Activated CD8-positive, alpha-beta T cell treated with anti-CD3 and anti-CD28 coated beads for 36 hours (primary cell): ENCODE data around the gene CORO7. TPM values are rescaled to one million over a fixed set of nuclear protein-coding genes. Genes with fewer than 3 reads are reported as not detected.
A peak's percentile ranks its signal among the peaks of the same experiment; 100 is the strongest.

Experiments used
- ATAC-seq: fragments of 200-7000 bp; cut with Tn5 transposase; one replicate; pipeline ENCODE4 v1.10.0; 2021; ENCODE audit warnings: mild to moderate bottlenecking, moderate library complexity
- CTCF ChIA-PET: fragments of 350-600 bp; sonication (Branson Sonifier 250); formaldehyde crosslinking; loops from one replicate; lab custom pipeline; 2021; ENCODE audit warnings: antibody characterized with exemption; lab: Charles Lee
- POLR2A ChIA-PET: fragments of 350-600 bp; sonication (Branson Sonifier 250); formaldehyde crosslinking; loops from one replicate; lab custom pipeline; 2021; ENCODE audit warnings: antibody characterized with exemption; lab: Charles Lee
- DNase-seq: peaks from one replicate; pipeline ENCODE4 v3.0.0-alpha.2; 2020
- H3K27ac Mint-ChIP-seq: one replicate; pipeline ENCODE4 v1.8.0; 2021; ENCODE audit warnings: mild to moderate bottlenecking, mixed read lengths
- H3K27me3 Mint-ChIP-seq: one replicate; pipeline ENCODE4 v1.8.0; 2021; ENCODE audit warnings: mixed read lengths
- H3K36me3 Mint-ChIP-seq: one replicate; pipeline ENCODE4 v1.8.0; 2021; ENCODE audit warnings: low read depth, mixed read lengths
- H3K4me1 Mint-ChIP-seq: one replicate; pipeline ENCODE4 v1.8.0; 2021; ENCODE audit warnings: low read depth, mixed read lengths
- H3K4me3 Mint-ChIP-seq: one replicate; pipeline ENCODE4 v1.8.0; 2021; ENCODE audit warnings: mild to moderate bottlenecking, moderate library complexity, mixed read lengths
- H3K9me3 Mint-ChIP-seq: one replicate; pipeline ENCODE4 v1.8.0; 2021; ENCODE audit warnings: mixed read lengths
- intact Hi-C: fragments of 100-400 bp; cut with micrococcal nuclease; formaldehyde crosslinking; loops from one replicate; pipeline ENCODE4 v1.10.0; 2022
- total RNA-seq, 2 experiments: library from RNA; stranded (reverse); gene quantifications; one replicate each; pipeline ENCODE4 v1.2.3, GENCODE V29; 2021
- TF ChIP-seq, protein P1 (sequence below): fragments of 200-600 bp; IDR thresholded peaks from one replicate; pipeline ENCODE4 v1.8.0; 2022; ENCODE audit warnings: antibody characterized with exemption, mild to moderate bottlenecking

Gene CORO7
- total RNA-seq: 10 to 100 TPM; 73.3 to 76.6 TPM

- ChIA-PET POLR2A (interaction anchor here (0.9 to 3.6 kb wide), 11 partner anchors 9 to 162 kb away, joined by 3 to 16 read pairs (median 4); partner anchors contain the start of genes DNAJA3, HMOX2 and TFAP4), CTCF (interaction anchor here (0.6 to 9.9 kb wide), 5 partner anchors 14 to 207 kb away, joined by 3 to 87 read pairs (median 4); no protein-coding TSS in a partner anchor)
- Mint-ChIP-seq H3K27me3 (no peaks in the 10 kb centered on the region), H3K27ac (peak within 1 kb of the TSS; percentile 90), H3K36me3 (peaks cover 10% of the 10 kb centered on the region), H3K9me3 (no peaks in the 10 kb centered on the region), H3K4me1 (peaks cover 31% of the 10 kb centered on the region), H3K4me3 (peak within 1 kb of the TSS; percentile 84)
- intact Hi-C loops: loop anchor here (10.0 kb wide), 1 partner anchor 62 kb away; the partner anchor contains the start of gene PAM16
- ATAC-seq (peak; percentile 77), DNase-seq (peak; percentile 97)
- TF ChIP-seq, protein P1, sequence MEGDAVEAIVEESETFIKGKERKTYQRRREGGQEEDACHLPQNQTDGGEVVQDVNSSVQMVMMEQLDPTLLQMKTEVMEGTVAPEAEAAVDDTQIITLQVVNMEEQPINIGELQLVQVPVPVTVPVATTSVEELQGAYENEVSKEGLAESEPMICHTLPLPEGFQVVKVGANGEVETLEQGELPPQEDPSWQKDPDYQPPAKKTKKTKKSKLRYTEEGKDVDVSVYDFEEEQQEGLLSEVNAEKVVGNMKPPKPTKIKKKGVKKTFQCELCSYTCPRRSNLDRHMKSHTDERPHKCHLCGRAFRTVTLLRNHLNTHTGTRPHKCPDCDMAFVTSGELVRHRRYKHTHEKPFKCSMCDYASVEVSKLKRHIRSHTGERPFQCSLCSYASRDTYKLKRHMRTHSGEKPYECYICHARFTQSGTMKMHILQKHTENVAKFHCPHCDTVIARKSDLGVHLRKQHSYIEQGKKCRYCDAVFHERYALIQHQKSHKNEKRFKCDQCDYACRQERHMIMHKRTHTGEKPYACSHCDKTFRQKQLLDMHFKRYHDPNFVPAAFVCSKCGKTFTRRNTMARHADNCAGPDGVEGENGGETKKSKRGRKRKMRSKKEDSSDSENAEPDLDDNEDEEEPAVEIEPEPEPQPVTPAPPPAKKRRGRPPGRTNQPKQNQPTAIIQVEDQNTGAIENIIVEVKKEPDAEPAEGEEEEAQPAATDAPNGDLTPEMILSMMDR: no peak
These were observed at the start of gene CORO7 for GRCh38 chr16:4416200-4417032. Gene CORO7, minus strand, starts transcription at chr16:4416596. Its CDS starts 78 bp downstream, at chr16:4416518.

- Mint-ChIP-seq H3K9me3 (no peaks in the 10 kb centered on the region), H3K4me3 (no peak overlapping the region), H3K27ac (no peak overlapping the region), H3K27me3 (no peaks in the 10 kb centered on the region), H3K4me1 (peaks cover 22% of the 10 kb centered on the region), H3K36me3 (peaks cover 40% of the 10 kb centered on the region)
- TF ChIP-seq, protein P1: no peak
- intact Hi-C loops: no loop called here
- CTCF ChIA-PET: no interaction called here
- POLR2A ChIA-PET: interaction anchor here (0.5 to 0.7 kb wide), 2 partner anchors 16 to 41 kb away, joined by 3 to 4 read pairs; no protein-coding TSS in a partner anchor
- DNase-seq: no peak
- ATAC-seq: no peak
These were observed 47.2 kb upstream of the CORO7 start for GRCh38 chr16:4463522-4464163.

GRCh38 chr16:4461250-4462085 lies 45.1 kb upstream of the CORO7 start:
- no peaks in the 10 kb centered on the region for H3K9me3 Mint-ChIP-seq
- intact Hi-C loops: no loop called here
- peaks cover 16% of the 10 kb centered on the region for H3K4me1 Mint-ChIP-seq
- DNase-seq (peak; percentile 9), ATAC-seq (no peak)
- H3K27ac Mint-ChIP-seq: no peak overlapping the region
- CTCF ChIA-PET: no interaction called here
- no peak overlapping the region for H3K4me3 Mint-ChIP-seq
- H3K36me3 Mint-ChIP-seq: peaks cover 37% of the 10 kb centered on the region
- POLR2A ChIA-PET: interaction anchor here (0.9 to 1.7 kb wide), 3 partner anchors 10 to 33 kb away, joined by 3 to 4 read pairs (median 3); no protein-coding TSS in a partner anchor
- TF ChIP-seq, protein P1: no peak
- H3K27me3 Mint-ChIP-seq: no peaks in the 10 kb centered on the region

DNA sequence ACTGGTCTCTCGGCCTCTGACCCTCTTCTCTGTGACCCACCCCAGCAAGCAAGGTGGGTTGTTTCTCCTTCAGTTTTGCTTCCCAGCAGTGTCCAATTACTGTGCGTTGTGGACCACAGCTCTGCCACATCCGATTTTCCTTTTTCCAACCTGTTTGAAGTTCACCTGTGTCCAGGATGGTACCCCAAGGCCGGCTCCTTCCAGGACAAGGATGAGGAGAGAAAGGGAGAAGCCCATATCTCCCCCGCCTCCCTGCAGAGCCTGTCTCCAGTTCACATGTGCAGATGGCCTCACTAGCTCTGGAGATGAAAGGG lies 44.5 kb upstream of the CORO7 start:
- Mint-ChIP-seq H3K9me3 (no peaks in the 10 kb centered on the region), H3K36me3 (peaks cover 34% of the 10 kb centered on the region), H3K27ac (peak overlapping the region; percentile 38), H3K27me3 (no peaks in the 10 kb centered on the region), H3K4me1 (peaks cover 11% of the 10 kb centered on the region), H3K4me3 (no peak overlapping the region)
- ChIA-PET POLR2A (interaction anchor here (0.9 to 1.7 kb wide), 3 partner anchors 10 to 33 kb away, joined by 3 to 4 read pairs (median 3); no protein-coding TSS in a partner anchor), CTCF (interaction anchor here (0.6 kb wide), 1 partner anchor 172 kb away, joined by 4 read pairs; no protein-coding TSS in a partner anchor)
- intact Hi-C loops: no loop called here
- ATAC-seq: no peak
- TF ChIP-seq, protein P1: no peak
- no peak for DNase-seq
